ENCODE results near the gene RDH5. TPM values are rescaled to one million over a fixed set of nuclear protein-coding genes. Genes with fewer than 3 reads are reported as not detected.
A peak's percentile ranks its signal among the peaks of the same experiment; 100 is the strongest.

The RDH5 gene
- total RNA-seq, 1 experiment from 2014 or later = 6.0 TPM

GRCh38 chr12:55718624-55719275 lies 1.4 kb upstream of the RDH5 start:
- ChIA-PET POLR2A (no interaction called here), CTCF (interaction anchor here (3.6 to 3.9 kb wide), 2 partner anchors 19 to 37 kb away, joined by 26 to 102 read pairs; a partner anchor contains a TSS)
- H3K9me3 Mint-ChIP-seq (ENCODE audit: unreplicated experiment) = no peaks in the 10 kb centered on the region
- intact Hi-C loops (cut with micrococcal nuclease; ENCODE audit: unreplicated experiment) = no loop called here
- no peak for DNase-seq
- no TSS peak for BruUV-seq (replicated peaks)
- no peak overlapping the region for H3K27ac Mint-ChIP-seq (ENCODE audit: unreplicated experiment)
- Histone ChIP-seq H3K9me3 (no peaks in the 10 kb centered on the region), H3K4me3 (ENCODE audit: low read depth, low read length) (no peak overlapping the region), H3K36me3 (ENCODE audit: control insufficient read depth, insufficient read depth, low read length) (no peaks in the 10 kb centered on the region), H3K4me1 (peaks cover 43% of the 10 kb centered on the region), H3K27me3 (replicated peaks; ENCODE audit: control insufficient read depth, insufficient read depth, low read length) (no peaks in the 10 kb centered on the region)
- H3K36me3 Mint-ChIP-seq (ENCODE audit: insufficient read depth, unreplicated experiment) = peaks cover 35% of the 10 kb centered on the region
- H3K4me1 Mint-ChIP-seq (ENCODE audit: low read depth, unreplicated experiment) = peaks cover 6% of the 10 kb centered on the region
- H3K4me3 Mint-ChIP-seq (ENCODE audit: unreplicated experiment) = no peak overlapping the region
- TF ChIP-seq CTCF (IDR thresholded peaks at IDR 0.05; ENCODE audit: insufficient read depth in 1 of 2, low read depth in 1 of 2, low read length in 1 of 2, severe bottlenecking in 1 of 2, unreplicated experiment in 1 of 2) = no peak
- H3K27me3 Mint-ChIP-seq (ENCODE audit: insufficient read depth, unreplicated experiment) = no peaks in the 10 kb centered on the region

- ChIA-PET POLR2A (interaction anchor here (1.4 to 1.7 kb wide), 3 partner anchors 14 to 98 kb away, joined by 4 to 10 read pairs (median 8); partner anchors contain the start of genes ORMDL2 and SARNP), CTCF (interaction anchor here (0.6 to 3.9 kb wide), 5 partner anchors 10 to 287 kb away, joined by 3 to 102 read pairs (median 12); partner anchors contain the start of genes CD63 and ITGA7)
- Histone ChIP-seq H3K9me3 (no peaks in the 10 kb centered on the region), H3K4me3 (ENCODE audit: low read depth, low read length) (no peak overlapping the region), H3K36me3 (ENCODE audit: control insufficient read depth, insufficient read depth, low read length) (peaks cover 3% of the 10 kb centered on the region), H3K4me1 (peaks cover 47% of the 10 kb centered on the region), H3K27me3 (replicated peaks; ENCODE audit: control insufficient read depth, insufficient read depth, low read length) (no peaks in the 10 kb centered on the region)
- no TSS peak for BruUV-seq (replicated peaks)
- Mint-ChIP-seq H3K4me1 (ENCODE audit: low read depth, unreplicated experiment) (peaks cover 8% of the 10 kb centered on the region), H3K4me3 (ENCODE audit: unreplicated experiment) (no peak overlapping the region), H3K36me3 (ENCODE audit: insufficient read depth, unreplicated experiment) (peaks cover 38% of the 10 kb centered on the region), H3K9me3 (ENCODE audit: unreplicated experiment) (no peaks in the 10 kb centered on the region), H3K27me3 (ENCODE audit: insufficient read depth, unreplicated experiment) (no peaks in the 10 kb centered on the region), H3K27ac (ENCODE audit: unreplicated experiment) (no peak overlapping the region)
- DNase-seq = no peak
- intact Hi-C loops (cut with micrococcal nuclease; ENCODE audit: unreplicated experiment) = no loop called here
- no peak for TF ChIP-seq CTCF (IDR thresholded peaks at IDR 0.05; ENCODE audit: insufficient read depth in 1 of 2, low read depth in 1 of 2, low read length in 1 of 2, severe bottlenecking in 1 of 2, unreplicated experiment in 1 of 2)
These were observed 822 bp upstream of the RDH5 start for GRCh38 chr12:55719371-55719770.

GRCh38 chr12:55720894-55721444 lies 776 bp downstream of the RDH5 start:
- DNase-seq = peak in 1 of 2 experiments; percentile 68
- ChIA-PET POLR2A (interaction anchor here (1.5 to 1.7 kb wide), 3 partner anchors 9 to 39 kb away, joined by 8 to 14 read pairs (median 10); partner anchors contain the start of gene CD63), CTCF (interaction anchor here (0.7 to 3.9 kb wide), 9 partner anchors 9 to 64 kb away, joined by 3 to 102 read pairs (median 7); partner anchors contain the start of genes CD63 and ITGA7)
- Histone ChIP-seq H3K27me3 (replicated peaks; ENCODE audit: control insufficient read depth, insufficient read depth, low read length) (no peaks in the 10 kb centered on the region), H3K4me3 (ENCODE audit: low read depth, low read length) (peak overlapping the region; percentile 27; the same call in 1 of the 2 replicates), H3K4me1 (peaks cover 42% of the 10 kb centered on the region), H3K9me3 (no peaks in the 10 kb centered on the region), H3K36me3 (ENCODE audit: control insufficient read depth, insufficient read depth, low read length) (peaks cover 3% of the 10 kb centered on the region)
- H3K4me1 Mint-ChIP-seq (ENCODE audit: low read depth, unreplicated experiment) = peaks cover 8% of the 10 kb centered on the region
- intact Hi-C loops (cut with micrococcal nuclease; ENCODE audit: unreplicated experiment) = loop anchor here (1.0 to 2.0 kb wide), 4 partner anchors 16 to 102 kb away; a partner anchor contains a TSS
- no peaks in the 10 kb centered on the region for H3K27me3 Mint-ChIP-seq (ENCODE audit: insufficient read depth, unreplicated experiment)
- no peak overlapping the region for H3K4me3 Mint-ChIP-seq (ENCODE audit: unreplicated experiment)
- H3K9me3 Mint-ChIP-seq (ENCODE audit: unreplicated experiment) = no peaks in the 10 kb centered on the region
- TSS peak; percentile 24 for BruUV-seq (replicated peaks)
- TF ChIP-seq CTCF (IDR thresholded peaks at IDR 0.05; ENCODE audit: insufficient read depth in 1 of 2, low read depth in 1 of 2, low read length in 1 of 2, severe bottlenecking in 1 of 2, unreplicated experiment in 1 of 2) = peak; percentile 48 to 67
- peaks cover 46% of the 10 kb centered on the region for H3K36me3 Mint-ChIP-seq (ENCODE audit: insufficient read depth, unreplicated experiment)
- H3K27ac Mint-ChIP-seq (ENCODE audit: unreplicated experiment) = peak overlapping the region; percentile 63
